ENCODE results near the gene WNT2.

DNA sequence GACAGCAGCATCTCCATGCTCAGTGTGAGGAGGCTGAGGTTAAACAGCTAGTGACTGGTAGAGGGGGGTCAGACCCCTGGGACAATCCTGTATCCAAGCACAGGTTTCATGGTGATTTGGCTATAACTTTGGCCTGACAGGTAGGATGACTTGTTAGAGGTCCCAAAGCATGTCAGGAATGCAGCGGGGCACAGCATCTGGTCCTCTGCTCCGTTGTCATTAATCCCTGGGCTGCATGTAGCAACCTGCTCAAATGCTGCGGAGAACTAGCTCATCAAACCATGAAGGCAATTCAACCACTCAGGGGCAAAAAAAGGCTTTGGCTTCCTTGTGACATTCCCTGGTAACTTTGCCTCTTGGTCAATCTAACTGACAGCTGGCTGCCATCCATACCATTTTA, 26.8 kb downstream of the WNT2 start:
- TF ChIP-seq, protein P1, sequence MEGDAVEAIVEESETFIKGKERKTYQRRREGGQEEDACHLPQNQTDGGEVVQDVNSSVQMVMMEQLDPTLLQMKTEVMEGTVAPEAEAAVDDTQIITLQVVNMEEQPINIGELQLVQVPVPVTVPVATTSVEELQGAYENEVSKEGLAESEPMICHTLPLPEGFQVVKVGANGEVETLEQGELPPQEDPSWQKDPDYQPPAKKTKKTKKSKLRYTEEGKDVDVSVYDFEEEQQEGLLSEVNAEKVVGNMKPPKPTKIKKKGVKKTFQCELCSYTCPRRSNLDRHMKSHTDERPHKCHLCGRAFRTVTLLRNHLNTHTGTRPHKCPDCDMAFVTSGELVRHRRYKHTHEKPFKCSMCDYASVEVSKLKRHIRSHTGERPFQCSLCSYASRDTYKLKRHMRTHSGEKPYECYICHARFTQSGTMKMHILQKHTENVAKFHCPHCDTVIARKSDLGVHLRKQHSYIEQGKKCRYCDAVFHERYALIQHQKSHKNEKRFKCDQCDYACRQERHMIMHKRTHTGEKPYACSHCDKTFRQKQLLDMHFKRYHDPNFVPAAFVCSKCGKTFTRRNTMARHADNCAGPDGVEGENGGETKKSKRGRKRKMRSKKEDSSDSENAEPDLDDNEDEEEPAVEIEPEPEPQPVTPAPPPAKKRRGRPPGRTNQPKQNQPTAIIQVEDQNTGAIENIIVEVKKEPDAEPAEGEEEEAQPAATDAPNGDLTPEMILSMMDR (IDR thresholded peaks at IDR 0.05), result no peak
- TF ChIP-seq POLR2A (IDR thresholded peaks at IDR 0.05), result no peak

Data from breast epithelium (tissue), 3 donors.